ENCODE measurements around the gene TULP3. TPM values are rescaled to one million over a fixed set of nuclear protein-coding genes. Genes with fewer than 3 reads are reported as not detected.

The TULP3 gene
- total and polyA plus RNA-seq, 2 of the 8 experiments (the other 6 are each of a cell fraction or from before 2014, with no cell fraction given) = 18.4 to 21.2 TPM

DNA sequence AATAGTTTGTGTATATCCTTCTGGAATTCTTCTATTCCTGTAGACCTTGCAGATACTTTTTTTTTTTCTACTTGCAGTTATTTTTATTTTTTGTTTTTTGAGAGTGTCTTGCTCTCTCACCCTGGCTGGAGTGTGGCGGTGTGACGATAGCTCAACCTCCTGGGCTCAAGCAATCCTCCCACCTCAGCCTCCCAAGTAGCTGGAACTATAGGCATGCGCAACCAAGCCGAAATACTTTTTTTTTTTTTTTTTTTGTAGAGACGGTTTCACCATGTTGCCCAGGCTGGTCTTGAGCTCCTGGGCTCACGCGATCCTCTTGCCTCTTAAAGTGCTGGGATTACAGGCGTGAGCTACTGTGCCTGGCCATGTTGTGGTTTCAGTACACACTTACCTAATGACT is 10.0 kb downstream of the TULP3 start:
- Histone ChIP-seq H3K23me2 (ENCODE audit: low read depth, low read length) (no peaks in the 10 kb centered on the region), H3K36me3 (ENCODE audit: control insufficient read depth in 2 of 4, insufficient read depth in 4 of 4, low read length in 3 of 4) (no peaks in the 10 kb centered on the region), H2BK20ac (ENCODE audit: low read length) (no peak overlapping the region), H4K20me1 (replicated peaks in 1 of 2; ENCODE audit: control insufficient read depth in 1 of 2, insufficient read depth in 2 of 2, low read length in 2 of 2) (no peaks in the 10 kb centered on the region), H3K79me1 (ENCODE audit: low read depth, low read length) (no peaks in the 10 kb centered on the region), H4K91ac (replicated peaks; ENCODE audit: insufficient read length, low read length) (no peak overlapping the region), H3K4me3 (ENCODE audit: extremely low read depth in 1 of 4, insufficient read depth in 2 of 4, low read depth in 3 of 4, low read length in 4 of 4) (no peak overlapping the region), H3K4me2 (ENCODE audit: insufficient read depth in 1 of 2, low read depth in 2 of 2, low read length in 2 of 2) (no peak overlapping the region), H3K27me3 (replicated peaks in 1 of 4; ENCODE audit: control insufficient read depth in 3 of 4, extremely low read depth in 1 of 4, insufficient read depth in 3 of 4, low read length in 3 of 4) (no peaks in the 10 kb centered on the region), H2BK5ac (ENCODE audit: low read depth, low read length) (no peak overlapping the region), H4K8ac (ENCODE audit: extremely low read depth, insufficient read depth, low read length) (no peak overlapping the region), H2BK120ac (replicated peaks; ENCODE audit: low read depth, low read length) (no peak overlapping the region), H3K4me1 (replicated peaks in 1 of 4; ENCODE audit: control insufficient read depth in 3 of 4, insufficient read depth in 4 of 4, low read length in 3 of 4) (no peaks in the 10 kb centered on the region), H2AFZ (ENCODE audit: low read length) (no peak overlapping the region), H2AK5ac (ENCODE audit: low read depth, low read length) (no peak overlapping the region), H3K9me3 (ENCODE audit: insufficient read depth in 2 of 2, low read depth in 1 of 2, low read length in 1 of 2) (no peaks in the 10 kb centered on the region), H3K9ac (replicated peaks in 1 of 4; ENCODE audit: extremely low read depth in 1 of 4, low read depth in 3 of 4, low read length in 3 of 4) (no peak overlapping the region), H4K5ac (ENCODE audit: insufficient read length, low read depth, low read length) (no peak overlapping the region), H2BK12ac (ENCODE audit: low read depth, low read length) (no peak overlapping the region), H3K27ac (ENCODE audit: low read depth, low read length) (no peak overlapping the region), H2BK15ac (ENCODE audit: low read length) (no peak overlapping the region), H3K14ac (ENCODE audit: insufficient read length) (no peak overlapping the region), H3K4ac (replicated peaks; ENCODE audit: insufficient read length, low read depth, low read length) (no peak overlapping the region), H3K18ac (ENCODE audit: extremely low read depth, low read length) (no peak overlapping the region), H3K79me2 (ENCODE audit: control insufficient read depth in 1 of 2, insufficient read depth in 2 of 2, low read length in 2 of 2) (peaks cover 3 to 15% of the 10 kb centered on the region in 2 experiments; a peak in 3 of 4 replicates), H3K23ac (ENCODE audit: insufficient read length) (no peak overlapping the region), H3K56ac (replicated peaks; ENCODE audit: insufficient read length, low read depth, low read length) (no peak overlapping the region)
- WGBS, 2 experiments (ENCODE audit: extremely low coverage in 1 of 2, insufficient coverage in 1 of 2, insufficient read length in 1 of 2, insufficient replicate concordance in 2 of 2, low coverage in 1 of 2, low lambda C conversion rate in 2 of 2, missing lambda C conversion rate in 1 of 2) = 82% methylated on average over 8 of the region's 8 CpGs; no CpG with 5 or more reads in 1 of the 2 experiments
- TF ChIP-seq NANOG (IDR thresholded peaks at IDR 0.05; ENCODE audit: insufficient read depth, low read depth, low read length, poor library complexity, severe bottlenecking) (no peak), TAF7 (optimal IDR thresholded peaks at IDR 0.05; ENCODE audit: borderline replicate concordance, low read depth, low read length) (no peak), BRCA1 (IDR thresholded peaks at IDR 0.05; ENCODE audit: low read depth, low read length) (no peak), GABPA (IDR thresholded peaks at IDR 0.05; ENCODE audit: borderline replicate concordance, insufficient read depth, low read length) (no peak), POU5F1 (IDR thresholded peaks at IDR 0.05; ENCODE audit: low read depth, low read length) (no peak)
- DNase-seq (ENCODE audit: low read depth in 1 of 2, low spot score in 2 of 2) (no peak), FAIRE-seq (no peak)
- ChIA-PET POLR2A (ENCODE audit: partially characterized antibody) (interaction anchor here (1.2 to 2.7 kb wide), 5 partner anchors 9 to 62 kb away, joined by 3 to 8 read pairs (median 5); partner anchors contain the start of gene TULP3), CTCF (ENCODE audit: partially characterized antibody) (interaction anchor here (0.9 to 2.5 kb wide), 4 partner anchors 10 to 85 kb away, joined by 3 to 8 read pairs (median 3); no protein-coding TSS in a partner anchor)
